LNCaP clone FGC (cell line): Measurements from ENCODE around the gene KRT25.

ENCODE experiments used
- DNase-seq: peaks from one replicate; pipeline ENCODE4 v3.0.0-alpha.2; 2011; ENCODE audit warnings: low read depth
- H3K4me3 ChIP-seq: 2 replicates; pipeline ENCODE4 v1.5.1; 2011; ENCODE audit warnings: mild to moderate bottlenecking, low read depth, low read length, control low read depth
- TF ChIP-seq, protein P1 (sequence below): IDR thresholded peaks from 2 replicates; pipeline ENCODE4 v1.5.1; 2012; ENCODE audit warnings: mild to moderate bottlenecking; ENCODE audit not compliant: control insufficient read depth, insufficient read depth; ENCODE audit errors: extremely low read depth

Gene KRT25

GRCh38 chr17:40720899-40721298 is 34.2 kb downstream of the KRT25 start:
- DNase-seq: no peak
- H3K4me3 ChIP-seq: no peak overlapping the region
- TF ChIP-seq, protein P1, sequence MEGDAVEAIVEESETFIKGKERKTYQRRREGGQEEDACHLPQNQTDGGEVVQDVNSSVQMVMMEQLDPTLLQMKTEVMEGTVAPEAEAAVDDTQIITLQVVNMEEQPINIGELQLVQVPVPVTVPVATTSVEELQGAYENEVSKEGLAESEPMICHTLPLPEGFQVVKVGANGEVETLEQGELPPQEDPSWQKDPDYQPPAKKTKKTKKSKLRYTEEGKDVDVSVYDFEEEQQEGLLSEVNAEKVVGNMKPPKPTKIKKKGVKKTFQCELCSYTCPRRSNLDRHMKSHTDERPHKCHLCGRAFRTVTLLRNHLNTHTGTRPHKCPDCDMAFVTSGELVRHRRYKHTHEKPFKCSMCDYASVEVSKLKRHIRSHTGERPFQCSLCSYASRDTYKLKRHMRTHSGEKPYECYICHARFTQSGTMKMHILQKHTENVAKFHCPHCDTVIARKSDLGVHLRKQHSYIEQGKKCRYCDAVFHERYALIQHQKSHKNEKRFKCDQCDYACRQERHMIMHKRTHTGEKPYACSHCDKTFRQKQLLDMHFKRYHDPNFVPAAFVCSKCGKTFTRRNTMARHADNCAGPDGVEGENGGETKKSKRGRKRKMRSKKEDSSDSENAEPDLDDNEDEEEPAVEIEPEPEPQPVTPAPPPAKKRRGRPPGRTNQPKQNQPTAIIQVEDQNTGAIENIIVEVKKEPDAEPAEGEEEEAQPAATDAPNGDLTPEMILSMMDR: no peak

DNA sequence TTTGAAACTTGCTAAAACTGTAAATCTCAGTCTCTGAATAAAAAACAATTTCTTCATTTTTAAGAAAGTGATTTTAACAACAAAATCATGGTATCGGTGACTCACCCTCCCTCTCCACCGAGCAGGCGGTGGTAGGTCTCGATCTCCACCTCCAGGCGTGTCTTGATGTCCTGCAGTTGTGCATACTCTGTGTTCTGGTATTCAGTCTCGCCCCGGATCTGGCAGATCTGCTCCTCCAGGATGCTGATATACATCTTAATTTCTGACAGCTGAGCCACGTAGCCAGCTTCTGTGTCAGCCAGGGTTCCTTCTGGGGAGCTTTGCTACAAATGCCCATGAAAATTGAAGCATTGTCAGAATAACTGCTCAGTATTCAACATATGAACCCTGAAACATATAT is 36.2 kb downstream of the KRT25 start:
- TF ChIP-seq, protein P1: no peak
- no peak overlapping the region for H3K4me3 ChIP-seq
- no peak for DNase-seq

GRCh38 chr17:40717776-40718175 is 37.4 kb downstream of the KRT25 start:
- no peak for DNase-seq
- TF ChIP-seq, protein P1: no peak
- no peak overlapping the region for H3K4me3 ChIP-seq

DNA sequence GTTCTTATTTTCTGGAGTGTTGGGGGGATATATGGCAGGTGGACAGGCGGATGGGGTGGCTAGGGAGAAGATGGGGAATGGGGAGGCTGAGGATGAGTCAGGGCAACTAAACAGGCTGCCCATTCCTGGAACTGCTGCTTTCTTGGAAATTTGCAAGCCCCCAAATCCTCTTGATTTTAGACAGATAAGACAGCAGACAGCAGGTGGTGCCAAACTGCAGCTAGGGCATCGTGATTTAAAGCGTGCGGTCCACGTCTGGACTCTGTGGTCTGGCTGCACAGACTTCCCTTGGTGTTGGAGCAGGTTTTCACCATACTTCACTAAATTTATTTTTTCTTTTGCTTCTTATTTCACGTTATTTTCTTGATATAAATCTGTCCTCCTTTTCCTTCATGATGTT is 40.7 kb downstream of the KRT25 start:
- H3K4me3 ChIP-seq: no peak overlapping the region
- TF ChIP-seq, protein P1: no peak
- DNase-seq: no peak

- TF ChIP-seq, protein P1: no peak
- H3K4me3 ChIP-seq: no peak overlapping the region
- no peak for DNase-seq
These were observed 47.4 kb downstream of the KRT25 start for GRCh38 chr17:40707745-40708144.

- no peak overlapping the region for H3K4me3 ChIP-seq
- DNase-seq: no peak
- TF ChIP-seq, protein P1: no peak
These were observed 49.5 kb downstream of the KRT25 start for GRCh38 chr17:40705584-40705983.

DNA sequence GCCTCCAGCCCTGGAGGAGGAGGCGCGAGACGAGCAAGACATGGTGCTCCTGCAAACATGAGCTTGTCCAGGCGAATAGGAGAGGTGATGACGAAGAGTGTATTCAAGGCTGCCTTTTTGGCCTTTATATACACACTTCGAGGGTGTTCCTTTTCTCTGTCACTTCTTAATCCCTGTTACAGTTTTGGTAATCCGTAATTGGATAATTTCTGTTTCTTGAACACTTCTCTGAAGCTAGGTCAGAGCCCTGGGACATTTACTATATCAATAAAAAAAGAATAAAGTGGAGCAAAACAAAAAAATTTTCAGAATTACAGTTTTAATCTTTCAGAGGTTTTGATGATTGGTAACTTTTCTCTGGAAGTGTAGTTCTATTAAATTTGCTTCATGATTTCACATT is 51.5 kb downstream of the KRT25 start, which contains the start of gene KRT24:
Gene KRT24 (minus strand): TSS at position 101 of the 400 bp plus-strand sequence. CDS start 59 bp downstream, at position 42.
- TF ChIP-seq, protein P1: no peak
- no peak for DNase-seq
- no peak within 1 kb of the TSS for H3K4me3 ChIP-seq
